Measurements from ENCODE around the gene CXCR2. TPM values are rescaled to one million over a fixed set of nuclear protein-coding genes. Genes with fewer than 3 reads are reported as not detected.

Gene CXCR2
- total and polyA plus RNA-seq, 10 of the 15 experiments (the other 5 are each of a cell fraction or from before 2014, with no cell fraction given), result 0.04 to 0.62 (median 0.16) TPM

DNA sequence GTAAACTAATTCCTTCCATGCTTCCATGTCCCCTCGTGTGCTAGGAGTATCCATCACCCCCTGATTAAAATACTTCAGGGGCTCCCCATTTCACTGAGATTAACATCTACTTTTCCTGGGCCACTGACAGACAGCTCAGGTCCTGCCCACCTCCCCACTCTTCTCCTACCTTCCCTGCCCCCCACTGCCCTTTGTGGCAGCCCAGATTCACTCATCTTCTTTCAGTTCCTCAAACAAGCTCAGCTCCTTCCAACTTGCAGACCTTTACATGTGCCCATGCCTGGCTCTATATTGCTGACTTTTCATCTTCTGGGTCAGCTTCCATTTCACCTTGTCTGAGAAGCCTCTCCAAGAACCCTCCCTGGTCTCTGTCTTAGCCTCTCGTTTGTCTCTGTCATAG, 44.8 kb upstream of the CXCR2 start:
- ChIA-PET CTCF (interaction anchor here (0.8 to 1.9 kb wide), 9 partner anchors 9 to 294 kb away, joined by 3 to 5 read pairs (median 4); partner anchors contain the start of gene RUFY4), SMC1A (ENCODE audit: uncharacterized antibody, unreplicated experiment) (interaction anchor here (0.6 to 1.3 kb wide), 5 partner anchors 35 to 90 kb away, joined by 3 to 4 read pairs (median 3); no protein-coding TSS in a partner anchor), RAD21 (ENCODE audit: unreplicated experiment) (interaction anchor here (1.1 to 1.3 kb wide), 2 partner anchors 12 to 292 kb away, joined by 3 to 6 read pairs; partner anchors contain the start of gene RUFY4), POLR2A (interaction anchor here (0.6 kb wide), 1 partner anchor 282 kb away, joined by 3 read pairs; no protein-coding TSS in a partner anchor)
- H3K79me2 ChIP-seq (ENCODE audit: control insufficient read depth, insufficient read depth, low read length), result no peaks in the 10 kb centered on the region
- ATAC-seq (peak; percentile 98), FAIRE-seq (no peak), DNase-seq (ENCODE audit: low read depth, low spot score) (peak; percentile 61)
- no peak overlapping the region for H3K9ac ChIP-seq (ENCODE audit: control insufficient read depth, insufficient read depth, low read length)
- H3K9me3 ChIP-seq (replicated peaks; ENCODE audit: control insufficient read depth, insufficient read depth, low read length), result no peaks in the 10 kb centered on the region
- peaks cover 35% of the 10 kb centered on the region for H3K4me1 ChIP-seq (ENCODE audit: control insufficient read depth, insufficient read depth, low read length)
- in situ Hi-C loops (cut with MboI) (no loop called here), intact Hi-C loops (cut with micrococcal nuclease; ENCODE audit: unreplicated experiment) (no loop called here)
- 0% methylated on average over 2 of the region's 2 CpGs for WGBS (ENCODE audit: insufficient coverage, insufficient replicate concordance, low lambda C conversion rate, missing lambda C conversion rate)
- H3K36me3 ChIP-seq (ENCODE audit: control insufficient read depth in 2 of 2, insufficient read depth in 2 of 2, low read length in 1 of 2), result no peaks in the 10 kb centered on the region
- H3K27ac ChIP-seq (ENCODE audit: control insufficient read depth, insufficient read depth), result peak overlapping the region; percentile 65
- peak overlapping the region; percentile 30; the same call in 1 of the 2 replicates for H3K4me2 ChIP-seq (ENCODE audit: control insufficient read depth, insufficient read depth)
- BruUV-seq (replicated peaks), result no TSS peak
- no peak overlapping the region for H2AFZ ChIP-seq (ENCODE audit: control insufficient read depth, low read depth, low read length)
- no peaks in the 10 kb centered on the region for H4K20me1 ChIP-seq (ENCODE audit: control insufficient read depth, insufficient read depth)
- no peaks in the 10 kb centered on the region; a peak in 1 of 4 replicates for H3K27me3 ChIP-seq (replicated peaks in 1 of 2; ENCODE audit: control insufficient read depth in 2 of 2, insufficient read depth in 2 of 2, low read length in 1 of 2)
- no peak overlapping the region for H3K4me3 ChIP-seq
- TF ChIP-seq IKZF2 (IDR thresholded peaks at IDR 0.05), result peak; percentile 70 to 84
- TF ChIP-seq HDAC2 (IDR thresholded peaks at IDR 0.05), result no peak
- no peak for TF ChIP-seq CBX3 (IDR thresholded peaks at IDR 0.05; ENCODE audit: borderline replicate concordance, low read depth)
- TF ChIP-seq SUPT20H (IDR thresholded peaks at IDR 0.05; ENCODE audit: borderline replicate concordance, control insufficient read depth, low read depth, low read length), result no peak
- no peak for TF ChIP-seq POLR2AphosphoS2 (IDR thresholded peaks at IDR 0.05; ENCODE audit: low read depth, low read length)
- no peak for TF ChIP-seq SIX5 (IDR thresholded peaks at IDR 0.05; ENCODE audit: low read depth, low read length, severe bottlenecking)
- 0 out of 4 replicates have a peak, but pooled peaks of 1 of the 2 experiments have one; percentile 31 for TF ChIP-seq ETV6 (conservative IDR thresholded peaks at IDR 0.05 in 1 of 2, IDR thresholded peaks at IDR 0.05 in 1 of 2; ENCODE audit: borderline replicate concordance in 1 of 2, low read depth in 1 of 2)
- no peak for TF ChIP-seq CEBPB (IDR thresholded peaks at IDR 0.05; ENCODE audit: borderline replicate concordance in 1 of 2, low read depth in 2 of 2, low read length in 2 of 2)
- TF ChIP-seq SIN3A (IDR thresholded peaks at IDR 0.05; ENCODE audit: low read depth, low read length), result no peak
- TF ChIP-seq MTA2 (IDR thresholded peaks at IDR 0.05; ENCODE audit: low read depth), result peak; percentile 63
- peak; percentile 89 for TF ChIP-seq NR2F1 (conservative IDR thresholded peaks at IDR 0.05)
- TF ChIP-seq, protein P1, sequence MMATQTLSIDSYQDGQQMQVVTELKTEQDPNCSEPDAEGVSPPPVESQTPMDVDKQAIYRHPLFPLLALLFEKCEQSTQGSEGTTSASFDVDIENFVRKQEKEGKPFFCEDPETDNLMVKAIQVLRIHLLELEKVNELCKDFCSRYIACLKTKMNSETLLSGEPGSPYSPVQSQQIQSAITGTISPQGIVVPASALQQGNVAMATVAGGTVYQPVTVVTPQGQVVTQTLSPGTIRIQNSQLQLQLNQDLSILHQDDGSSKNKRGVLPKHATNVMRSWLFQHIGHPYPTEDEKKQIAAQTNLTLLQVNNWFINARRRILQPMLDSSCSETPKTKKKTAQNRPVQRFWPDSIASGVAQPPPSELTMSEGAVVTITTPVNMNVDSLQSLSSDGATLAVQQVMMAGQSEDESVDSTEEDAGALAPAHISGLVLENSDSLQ (IDR thresholded peaks at IDR 0.05), result peak; percentile 92
- TF ChIP-seq RUNX3 (IDR thresholded peaks at IDR 0.05; ENCODE audit: low read length), result peak; percentile 92
- TF ChIP-seq NBN (IDR thresholded peaks at IDR 0.05), result 0 out of 2 replicates have a peak, but pooled peaks have one; percentile 19
- peak; percentile 69; the same call in 1 of the 2 replicates for TF ChIP-seq TBL1XR1 (IDR thresholded peaks at IDR 0.05; ENCODE audit: low read depth, low read length)
- no peak for TF ChIP-seq RFX5 (IDR thresholded peaks at IDR 0.05; ENCODE audit: low read depth, low read length)
- TF ChIP-seq, protein P2, sequence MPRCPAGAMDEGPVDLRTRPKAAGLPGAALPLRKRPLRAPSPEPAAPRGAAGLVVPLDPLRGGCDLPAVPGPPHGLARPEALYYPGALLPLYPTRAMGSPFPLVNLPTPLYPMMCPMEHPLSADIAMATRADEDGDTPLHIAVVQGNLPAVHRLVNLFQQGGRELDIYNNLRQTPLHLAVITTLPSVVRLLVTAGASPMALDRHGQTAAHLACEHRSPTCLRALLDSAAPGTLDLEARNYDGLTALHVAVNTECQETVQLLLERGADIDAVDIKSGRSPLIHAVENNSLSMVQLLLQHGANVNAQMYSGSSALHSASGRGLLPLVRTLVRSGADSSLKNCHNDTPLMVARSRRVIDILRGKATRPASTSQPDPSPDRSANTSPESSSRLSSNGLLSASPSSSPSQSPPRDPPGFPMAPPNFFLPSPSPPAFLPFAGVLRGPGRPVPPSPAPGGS (IDR thresholded peaks at IDR 0.05; ENCODE audit: borderline replicate concordance, insufficient read depth, low read depth, low read length, poor library complexity, severe bottlenecking), result peak; percentile 27
- 0 out of 2 replicates have a peak, but pooled peaks have one; percentile 56 for TF ChIP-seq MEF2A (IDR thresholded peaks at IDR 0.05; ENCODE audit: insufficient read depth, low read depth, low read length)
- TF ChIP-seq, protein P3, sequence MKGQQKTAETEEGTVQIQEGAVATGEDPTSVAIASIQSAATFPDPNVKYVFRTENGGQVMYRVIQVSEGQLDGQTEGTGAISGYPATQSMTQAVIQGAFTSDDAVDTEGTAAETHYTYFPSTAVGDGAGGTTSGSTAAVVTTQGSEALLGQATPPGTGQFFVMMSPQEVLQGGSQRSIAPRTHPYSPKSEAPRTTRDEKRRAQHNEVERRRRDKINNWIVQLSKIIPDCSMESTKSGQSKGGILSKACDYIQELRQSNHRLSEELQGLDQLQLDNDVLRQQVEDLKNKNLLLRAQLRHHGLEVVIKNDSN (IDR thresholded peaks at IDR 0.05; ENCODE audit: borderline replicate concordance, extremely low read length, insufficient read depth, low read depth, low read length), result no peak
- TF ChIP-seq TAF1 (IDR thresholded peaks at IDR 0.05; ENCODE audit: borderline replicate concordance, low read depth, low read length), result no peak
